Hair follicular keratinocyte (primary cell): ENCODE measurements around the gene CCDC167. TPM values are rescaled to one million over a fixed set of nuclear protein-coding genes. Genes with fewer than 3 reads are reported as not detected.

Experiments
- total RNA-seq: library from RNA; depleted of rRNA; stranded (reverse); fragments of >200 nt; gene quantifications from 2 replicates; pipeline ENCODE4 v1.2.3, GENCODE V29; 2015

The CCDC167 gene
- 61.3 and 65.6 TPM in 2 replicates for total RNA-seq

DNA sequence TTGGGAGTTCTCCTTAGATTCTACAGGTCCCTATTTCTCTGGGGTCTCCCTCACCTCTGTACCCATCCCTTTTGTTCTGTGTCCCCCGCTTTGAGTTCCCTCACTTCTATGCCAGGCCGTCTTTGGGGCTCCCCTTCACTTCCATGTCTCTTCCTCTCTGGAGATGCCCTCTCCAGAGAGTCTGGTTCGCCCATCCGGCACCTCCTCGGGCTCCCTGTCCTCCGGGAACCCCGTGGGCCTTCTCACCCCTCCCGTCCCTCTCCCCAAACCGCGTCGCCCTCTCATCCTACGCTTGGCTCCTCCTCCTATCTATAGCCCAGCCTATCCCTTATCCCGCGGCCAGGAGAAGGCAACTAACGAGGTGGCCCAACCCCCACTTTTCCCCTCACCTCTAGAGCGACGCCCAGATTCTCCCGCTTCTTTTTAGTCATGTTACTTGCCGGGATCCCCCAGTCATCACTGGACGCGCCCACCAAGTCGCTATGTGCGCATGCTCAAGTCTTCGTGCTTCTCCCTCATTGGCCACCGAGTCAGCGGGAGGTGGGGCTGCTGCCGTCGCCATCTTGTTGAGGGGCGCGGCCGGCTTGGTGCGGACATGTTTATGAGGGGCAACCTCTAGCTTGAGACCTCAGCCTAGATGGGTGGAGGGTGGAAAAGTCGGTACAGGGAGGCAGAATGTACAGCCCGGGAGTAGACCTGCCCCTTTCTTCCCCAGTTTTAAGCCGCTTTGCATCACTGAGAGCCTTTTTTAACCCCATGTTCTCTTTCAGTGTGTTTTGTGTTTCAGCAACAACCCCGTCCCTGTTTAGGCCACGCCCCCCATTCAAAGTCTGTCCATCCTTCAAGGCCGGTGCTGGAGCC, at the start of gene CCDC167:
Gene CCDC167, minus strand, starts transcription at position 461 of the 861 bp plus-strand sequence. Its CDS starts 30 bp downstream, at position 431.

Other genes with a start within 250 kb of the CCDC167 start
- gene TBC1D22B, start 242.1 kb downstream of the CCDC167 start, total RNA-seq = 7.4 and 8.6 TPM in 2 replicates
- 0.23 and 1.2 TPM in 2 replicates for gene TMEM217, start 241.7 kb downstream of the CCDC167 start, total RNA-seq
- 20.6 and 21.5 TPM in 2 replicates for gene RNF8, start 145.9 kb downstream of the CCDC167 start, total RNA-seq
- gene CMTR1, start 66.7 kb downstream of the CCDC167 start, total RNA-seq = 16.9 and 17.8 TPM in 2 replicates
- gene MDGA1, start 198.0 kb upstream of the CCDC167 start, total RNA-seq = 0.42 and 2.4 TPM in 2 replicates